Smooth muscle cell (in vitro differentiated cells): ENCODE measurements around the gene GRIP2. TPM values are rescaled to one million over a fixed set of nuclear protein-coding genes. Genes with fewer than 3 reads are reported as not detected.

Source experiments
- DNase-seq: peaks from one replicate; lab custom pipeline; 2025; ENCODE audit not compliant: unreplicated experiment; lab: John Stamatoyannopoulos, UW
- H2AFZ ChIP-seq: fragments of 200-600 bp; sonication (generic); 2 replicates; pipeline ENCODE4 v1.6.0; 2016; ENCODE audit warnings: antibody characterized with exemption, low read depth, mild to moderate bottlenecking
- H3F3A ChIP-seq: fragments of 200-600 bp; sonication (generic); 2 replicates; pipeline ENCODE4 v1.6.0; 2017; ENCODE audit warnings: antibody characterized with exemption, low read depth
- H3K27ac ChIP-seq: fragments of 200-600 bp; sonication (generic); 2 replicates; pipeline ENCODE4 v1.5.1; 2016; ENCODE audit warnings: low read depth, mild to moderate bottlenecking
- H3K27me3 ChIP-seq: fragments of 200-600 bp; sonication (generic); 2 replicates; pipeline ENCODE4 v1.6.1; 2016; ENCODE audit warnings: low read depth, mild to moderate bottlenecking
- H3K36me3 ChIP-seq: fragments of 200-600 bp; sonication (generic); 2 replicates; pipeline ENCODE4 v1.5.1; 2016; ENCODE audit warnings: low read depth
- H3K4me1 ChIP-seq: fragments of 200-600 bp; sonication (generic); 2 replicates; pipeline ENCODE4 v1.5.1; 2016; ENCODE audit warnings: low read depth
- H3K4me2 ChIP-seq: fragments of 200-600 bp; sonication (generic); 2 replicates; pipeline ENCODE4 v1.6.0; 2016; ENCODE audit warnings: mild to moderate bottlenecking
- H3K4me3 ChIP-seq: fragments of 200-600 bp; sonication (generic); 2 replicates; pipeline ENCODE4 v1.5.1; 2016; ENCODE audit warnings: mild to moderate bottlenecking
- H3K79me2 ChIP-seq: fragments of 200-600 bp; sonication (generic); 2 replicates; pipeline ENCODE4 v1.6.0; 2016; ENCODE audit warnings: low read depth, mild to moderate bottlenecking
- H3K9ac ChIP-seq: fragments of 200-600 bp; sonication (generic); 2 replicates; pipeline ENCODE4 v1.6.0; 2016; ENCODE audit warnings: low read depth
- H3K9me3 ChIP-seq: fragments of 200-600 bp; sonication (generic); replicated peaks from 2 replicates; pipeline ENCODE4 v1.5.1; 2016; ENCODE audit warnings: low read depth
- H4K20me1 ChIP-seq: fragments of 200-600 bp; sonication (generic); 2 replicates; pipeline ENCODE4 v1.6.0; 2016; ENCODE audit warnings: low read depth
- WGBS: methylation state at CpG from one replicate; pipeline ENCODE4 v1.1.7; 2016; ENCODE audit warnings: low lambda C conversion rate; 5-methylcytosine and 5-hydroxymethylcytosine counted together
- polyA plus RNA-seq: library from polyadenylated mRNA; unstranded; fragments of >200 nt; fragmentation: Nextera tagmentation; extraction: Ambion mirVana; gene quantifications from 2 replicates; pipeline ENCODE4 v1.2.1, GENCODE V29; 2016
- total RNA-seq: library from RNA; depleted of rRNA; stranded (reverse); fragments of >200 nt; gene quantifications from 2 replicates; pipeline ENCODE4 v1.2.3, GENCODE V29; 2014
- TF ChIP-seq, protein P1 (sequence below): fragments of 200-600 bp; sonication (generic); IDR thresholded peaks from 2 replicates; pipeline ENCODE4 v1.5.1; 2017; ENCODE audit warnings: borderline replicate concordance, mild to moderate bottlenecking, antibody characterized with exemption; ENCODE audit not compliant: insufficient read depth, poor library complexity, severe bottlenecking

GRIP2 gene
- total and polyA plus RNA-seq, 2 experiments from 2014 or later: 2.0 to 6.5 TPM

GRCh38 chr3:14481018-14481645, 59.0 kb downstream of the GRIP2 start:
- no peaks in the 10 kb centered on the region for H3K36me3 ChIP-seq
- DNase-seq: no peak
- WGBS: 94% methylated on average over 9 of the region's 10 CpGs
- no peaks in the 10 kb centered on the region for H3F3A ChIP-seq
- H3K4me3 ChIP-seq: no peak overlapping the region
- H4K20me1 ChIP-seq: no peaks in the 10 kb centered on the region
- no peaks in the 10 kb centered on the region for H3K27me3 ChIP-seq
- H3K4me1 ChIP-seq: no peaks in the 10 kb centered on the region
- H3K27ac ChIP-seq: no peak overlapping the region
- H3K4me2 ChIP-seq: no peak overlapping the region
- no peaks in the 10 kb centered on the region for H3K9me3 ChIP-seq
- no peak overlapping the region for H2AFZ ChIP-seq
- H3K9ac ChIP-seq: no peak overlapping the region
- no peaks in the 10 kb centered on the region for H3K79me2 ChIP-seq
- TF ChIP-seq, protein P1, sequence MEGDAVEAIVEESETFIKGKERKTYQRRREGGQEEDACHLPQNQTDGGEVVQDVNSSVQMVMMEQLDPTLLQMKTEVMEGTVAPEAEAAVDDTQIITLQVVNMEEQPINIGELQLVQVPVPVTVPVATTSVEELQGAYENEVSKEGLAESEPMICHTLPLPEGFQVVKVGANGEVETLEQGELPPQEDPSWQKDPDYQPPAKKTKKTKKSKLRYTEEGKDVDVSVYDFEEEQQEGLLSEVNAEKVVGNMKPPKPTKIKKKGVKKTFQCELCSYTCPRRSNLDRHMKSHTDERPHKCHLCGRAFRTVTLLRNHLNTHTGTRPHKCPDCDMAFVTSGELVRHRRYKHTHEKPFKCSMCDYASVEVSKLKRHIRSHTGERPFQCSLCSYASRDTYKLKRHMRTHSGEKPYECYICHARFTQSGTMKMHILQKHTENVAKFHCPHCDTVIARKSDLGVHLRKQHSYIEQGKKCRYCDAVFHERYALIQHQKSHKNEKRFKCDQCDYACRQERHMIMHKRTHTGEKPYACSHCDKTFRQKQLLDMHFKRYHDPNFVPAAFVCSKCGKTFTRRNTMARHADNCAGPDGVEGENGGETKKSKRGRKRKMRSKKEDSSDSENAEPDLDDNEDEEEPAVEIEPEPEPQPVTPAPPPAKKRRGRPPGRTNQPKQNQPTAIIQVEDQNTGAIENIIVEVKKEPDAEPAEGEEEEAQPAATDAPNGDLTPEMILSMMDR: no peak

DNA sequence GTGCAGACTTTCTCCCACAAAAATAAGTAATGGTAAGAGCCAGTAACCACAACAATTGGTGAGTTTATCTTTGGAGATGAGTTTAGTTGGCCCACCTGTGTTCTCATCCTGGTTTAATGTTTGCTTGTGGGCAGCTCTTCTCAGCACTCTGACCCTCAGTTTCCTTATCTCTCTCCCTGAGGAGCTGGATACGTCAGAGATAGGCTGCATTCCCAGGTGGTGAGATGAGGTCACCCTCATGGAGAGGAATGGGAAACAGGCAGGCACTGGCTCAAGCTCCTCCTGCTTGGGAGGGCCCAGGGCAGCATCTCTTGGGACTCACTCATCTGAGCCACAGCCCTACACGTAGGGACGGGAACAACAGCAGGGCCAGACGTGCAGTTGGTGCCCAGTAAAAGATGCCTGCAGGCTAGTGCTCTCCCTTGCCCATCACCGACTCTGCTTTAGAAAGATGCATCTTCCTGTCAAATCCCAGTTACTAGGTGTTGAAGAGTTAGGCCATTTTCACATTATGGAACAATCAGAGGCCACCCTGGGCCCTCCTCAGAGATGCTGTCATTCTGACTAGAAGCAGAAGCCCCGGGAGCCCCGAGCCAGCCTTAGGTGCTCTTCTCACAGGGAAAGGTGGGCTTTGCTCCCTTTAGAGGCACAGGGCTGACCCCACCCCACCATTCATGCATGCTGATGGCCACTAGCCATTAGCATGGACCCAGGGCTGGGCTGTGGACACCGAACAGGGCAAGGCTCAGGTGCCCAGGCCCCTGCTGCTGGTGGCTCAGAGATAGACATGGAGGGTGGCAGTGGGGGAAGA, 59.7 kb downstream of the GRIP2 start:
- Histone ChIP-seq H4K20me1 (no peaks in the 10 kb centered on the region), H3K27ac (no peak overlapping the region), H3K27me3 (no peaks in the 10 kb centered on the region), H3F3A (no peaks in the 10 kb centered on the region), H2AFZ (no peak overlapping the region), H3K79me2 (no peaks in the 10 kb centered on the region), H3K4me2 (no peak overlapping the region), H3K4me1 (no peaks in the 10 kb centered on the region), H3K36me3 (no peaks in the 10 kb centered on the region), H3K4me3 (no peak overlapping the region), H3K9ac (no peak overlapping the region), H3K9me3 (no peaks in the 10 kb centered on the region)
- no peak for DNase-seq
- TF ChIP-seq, protein P1: no peak
- 73% methylated on average over 8 of the region's 8 CpGs for WGBS

DNA sequence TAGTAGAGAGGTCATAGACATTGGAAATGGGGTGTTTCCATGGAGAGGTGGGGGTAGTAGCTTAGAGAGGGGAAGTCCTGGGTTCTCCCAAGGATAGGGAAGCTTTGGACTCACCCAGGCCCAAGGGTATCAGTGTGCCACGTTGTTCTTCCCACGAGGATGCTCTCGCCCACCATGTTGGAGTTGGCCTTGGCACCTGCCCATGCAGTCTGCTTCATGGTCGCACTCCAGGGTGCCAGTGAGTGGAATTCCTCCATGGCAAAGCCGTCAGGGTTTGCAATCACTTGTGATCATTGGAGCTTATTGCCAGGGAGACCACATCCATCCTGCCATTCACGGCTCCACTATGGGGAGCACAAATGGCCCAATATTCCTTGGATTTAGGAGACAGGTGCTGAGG, 60.6 kb downstream of the GRIP2 start:
- Histone ChIP-seq H3K4me2 (no peak overlapping the region), H3K27me3 (no peaks in the 10 kb centered on the region), H2AFZ (no peak overlapping the region), H3K9ac (no peak overlapping the region), H3K27ac (no peak overlapping the region), H3F3A (no peaks in the 10 kb centered on the region), H4K20me1 (no peaks in the 10 kb centered on the region), H3K9me3 (no peaks in the 10 kb centered on the region), H3K79me2 (no peaks in the 10 kb centered on the region), H3K4me3 (no peak overlapping the region), H3K36me3 (no peaks in the 10 kb centered on the region), H3K4me1 (no peaks in the 10 kb centered on the region)
- WGBS: 99% methylated on average over 6 of the region's 6 CpGs
- TF ChIP-seq, protein P1: no peak
- DNase-seq: no peak
